HG03066 (cell line): ENCODE results near the gene CLRN1.

ENCODE experiments used
- ATAC-seq: cut with Tn5 transposase; IDR thresholded peaks from one replicate; pipeline ENCODE4 v1.9.1; 2021; ENCODE audit warnings: low read depth; ENCODE audit not compliant: unreplicated experiment

The CLRN1 gene

DNA sequence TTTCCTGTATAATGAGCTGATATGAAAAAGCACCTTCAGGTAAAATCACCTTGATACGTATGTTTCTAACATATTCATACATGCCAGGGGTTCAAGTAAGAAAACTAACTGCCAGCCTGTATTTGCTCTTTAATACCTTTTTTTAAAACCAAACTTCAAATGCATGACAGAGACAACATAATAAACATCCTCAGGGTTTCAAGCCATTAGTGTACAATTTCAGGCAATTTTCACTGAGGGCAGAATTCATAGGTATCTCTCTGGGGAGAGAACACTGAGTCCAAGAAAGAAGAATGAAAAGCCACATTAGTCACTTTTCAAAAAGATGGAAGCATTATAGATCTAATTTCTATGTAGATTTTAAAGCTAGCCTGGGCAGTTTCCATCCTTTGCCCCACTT lies 94.2 kb downstream of the CLRN1 start:
- no peak for ATAC-seq

- ATAC-seq = no peak
Observed at GRCh38 chr3:150877303-150877702, 95.2 kb downstream of the CLRN1 start.

GRCh38 chr3:150876611-150877265 lies 95.8 kb downstream of the CLRN1 start:
- no peak for ATAC-seq
